RCC 7860 (cell line): Measurements from ENCODE around the gene IDI2.
A peak's percentile ranks its signal among the peaks of the same experiment; 100 is the strongest.
"Not testable (repeated sequence)": the region's sequence is repeated elsewhere in the genome, so short reads cannot be mapped to it uniquely, and the experiment has no call there.

ENCODE experiments used
- DNase-seq: peaks from one replicate; pipeline ENCODE4 v3.0.0-alpha.2; 2015; ENCODE audit warnings: low spot score
- FAIRE-seq: peaks from 2 replicates; lab custom pipeline; 2012; peaks lifted over from hg19 to GRCh38; lab: Jason Lieb, UNC

IDI2 gene

GRCh38 chr10:1025683-1026082 lies at the start of gene IDI2:
Gene IDI2 (minus strand): TSS chr10:1025859. CDS start chr10:1024723, 1,136 bp downstream.
- DNase-seq (no peak), FAIRE-seq (no peak)

GRCh38 chr10:1074748-1075308 lies 49.2 kb upstream of the IDI2 start:
- DNase-seq, result no peak
- no peak for FAIRE-seq

- DNase-seq (no peak), FAIRE-seq (no peak)
Measured at GRCh38 chr10:1074052-1074747, 48.5 kb upstream of the IDI2 start.

GRCh38 chr10:1070919-1071318 lies 45.3 kb upstream of the IDI2 start:
- no peak for FAIRE-seq
- DNase-seq, result no peak

- FAIRE-seq, result no peak
- no peak for DNase-seq
Measured at GRCh38 chr10:1068380-1069361, 43.0 kb upstream of the IDI2 start.

GRCh38 chr10:1066734-1067133 lies 41.1 kb upstream of the IDI2 start:
- not testable (repeated sequence) for DNase-seq, FAIRE-seq

GRCh38 chr10:1064964-1065247 lies 39.2 kb upstream of the IDI2 start:
- no peak for DNase-seq
- no peak for FAIRE-seq

- FAIRE-seq (no peak), DNase-seq (no peak)
Measured at GRCh38 chr10:1063232-1063865, 37.7 kb upstream of the IDI2 start.

GRCh38 chr10:1061930-1062774 lies 36.5 kb upstream of the IDI2 start:
- FAIRE-seq (no peak), DNase-seq (no peak)

GRCh38 chr10:1059902-1060301 lies 34.2 kb upstream of the IDI2 start:
- DNase-seq, result no peak
- no peak for FAIRE-seq

GRCh38 chr10:1058017-1058416 lies 32.4 kb upstream of the IDI2 start:
- FAIRE-seq, result no peak
- DNase-seq, result no peak

- DNase-seq (no peak), FAIRE-seq (no peak)
Measured at GRCh38 chr10:1057106-1057657, 31.5 kb upstream of the IDI2 start.

GRCh38 chr10:1056326-1057105 lies 30.9 kb upstream of the IDI2 start, which contains the start of gene WDR37:
Gene WDR37 (plus strand): TSS chr10:1056385. CDS start chr10:1072156, 15,771 bp downstream.
- no peak for FAIRE-seq

GRCh38 chr10:1054684-1055083 lies 29.0 kb upstream of the IDI2 start:
- DNase-seq (no peak), FAIRE-seq (no peak)

More at GRCh38 chr10:1056326-1057105, 30.9 kb upstream of the IDI2 start, which contains the start of gene WDR37:
- DNase-seq, result peak; percentile 65

- FAIRE-seq, result no peak
Measured at GRCh38 chr10:1050554-1050953, 24.9 kb upstream of the IDI2 start.

GRCh38 chr10:1050145-1050544 lies 24.5 kb upstream of the IDI2 start:
- FAIRE-seq (no peak), DNase-seq (no peak)

More at GRCh38 chr10:1050554-1050953, 24.9 kb upstream of the IDI2 start:
- no peak for DNase-seq

GRCh38 chr10:1049425-1049958 lies 23.8 kb upstream of the IDI2 start:
- DNase-seq (no peak), FAIRE-seq (no peak)

- peak; percentile 32 for FAIRE-seq
- peak; percentile 96 for DNase-seq
Measured at GRCh38 chr10:1048732-1049424, 23.2 kb upstream of the IDI2 start, which contains the start of gene IDI1. Gene IDI1 (minus strand): TSS chr10:1049119. CDS start chr10:1049003, 116 bp downstream.
